Measurements from ENCODE around the gene RAC3.

Gene RAC3

GRCh38 chr17:82058855-82059249 is 27.4 kb downstream of the RAC3 start:
- DNase-seq: no peak

- DNase-seq: no peak
Observed at GRCh38 chr17:82059272-82060000, 28.0 kb downstream of the RAC3 start.

- DNase-seq: no peak
Observed at GRCh38 chr17:82060001-82060380, 28.5 kb downstream of the RAC3 start.

GRCh38 chr17:82060614-82061013 is 29.1 kb downstream of the RAC3 start:
- no peak for DNase-seq

GRCh38 chr17:82061047-82061925 is 29.8 kb downstream of the RAC3 start:
- no peak for DNase-seq

- DNase-seq: no peak
Observed at GRCh38 chr17:82062076-82062983, 30.9 kb downstream of the RAC3 start.

- no peak for DNase-seq
Observed at GRCh38 chr17:82062984-82063368, 31.5 kb downstream of the RAC3 start.

GRCh38 chr17:82063424-82064415 is 32.2 kb downstream of the RAC3 start:
- no peak for DNase-seq

- no peak for DNase-seq
Observed at GRCh38 chr17:82064433-82065192, 33.1 kb downstream of the RAC3 start.

GRCh38 chr17:82065193-82065637 is 33.7 kb downstream of the RAC3 start:
- no peak for DNase-seq

GRCh38 chr17:82065638-82066303 is 34.3 kb downstream of the RAC3 start, which contains the start of gene DUS1L:
Gene DUS1L, minus strand, starts transcription at chr17:82065804. Its CDS starts 745 bp downstream, at chr17:82065059.
- DNase-seq: peak; percentile 28

GRCh38 chr17:82070611-82071010 is 39.1 kb downstream of the RAC3 start:
- no peak for DNase-seq

- DNase-seq: no peak
Observed at GRCh38 chr17:82072827-82073226, 41.3 kb downstream of the RAC3 start.

- DNase-seq: no peak
Observed at GRCh38 chr17:82073446-82073845, 42.0 kb downstream of the RAC3 start.

- DNase-seq: no peak
Observed at GRCh38 chr17:82076018-82076784, 44.7 kb downstream of the RAC3 start.

GRCh38 chr17:82076785-82077591 is 45.5 kb downstream of the RAC3 start:
- no peak for DNase-seq

- no peak for DNase-seq
Observed at GRCh38 chr17:82077617-82078358, 46.3 kb downstream of the RAC3 start.

GRCh38 chr17:82078433-82078832 is 47.0 kb downstream of the RAC3 start:
- DNase-seq: no peak
